ENCODE results near the gene CEP295NL.
"Not testable (repeated sequence)": the region's sequence is repeated elsewhere in the genome, so short reads cannot be mapped to it uniquely, and the experiment has no call there.

Gene CEP295NL

GRCh38 chr17:78933025-78933958, 30.3 kb upstream of the CEP295NL start:
- no peak for DNase-seq (ENCODE audit: low read depth in 2 of 2, low spot score in 1 of 2)

- no peak for DNase-seq (ENCODE audit: low read depth in 2 of 2, low spot score in 1 of 2)
These were observed 27.1 kb upstream of the CEP295NL start for GRCh38 chr17:78929908-78930775.

DNA sequence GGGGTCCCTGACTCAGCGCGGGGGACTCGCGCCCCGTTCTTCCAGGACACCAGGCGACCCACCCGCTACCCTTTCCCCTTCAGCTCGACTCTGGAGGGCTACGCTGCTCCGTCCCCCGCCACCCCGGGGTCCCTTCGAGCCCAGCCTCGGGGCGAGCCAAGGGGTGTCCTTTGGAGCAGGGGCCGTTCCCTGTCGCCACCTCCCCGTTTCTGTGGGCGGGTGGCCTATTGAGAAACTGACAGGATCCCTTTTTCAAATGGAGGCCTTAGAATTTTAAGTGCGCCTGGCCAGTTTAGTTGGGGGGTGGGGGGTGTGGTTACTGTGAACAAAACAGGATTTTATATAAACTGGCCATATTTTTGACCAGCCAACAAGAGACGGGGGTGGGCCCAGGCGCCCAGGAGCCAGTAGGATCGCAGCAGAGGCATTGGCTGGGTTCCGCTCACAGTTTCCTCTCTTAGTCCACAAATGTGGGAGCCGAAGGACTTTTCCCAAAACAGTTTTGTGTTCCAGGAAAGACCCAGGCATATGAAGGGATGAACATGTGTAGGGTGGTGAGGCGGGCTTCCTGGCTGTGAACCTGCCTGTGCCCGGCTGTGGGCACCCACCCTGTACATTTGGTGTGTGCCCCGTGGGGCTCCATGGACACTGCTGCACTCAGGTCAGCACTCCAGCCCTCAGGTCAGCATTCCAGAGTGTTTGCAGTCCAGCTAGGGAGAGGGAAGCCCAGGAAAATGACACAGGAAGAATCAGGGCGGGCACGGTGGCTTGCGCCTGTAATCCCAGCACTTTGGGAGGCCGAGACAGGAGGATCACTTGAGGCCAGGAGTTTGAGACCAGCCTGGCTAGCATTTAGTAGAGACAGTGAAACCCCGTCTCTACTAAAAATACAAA, 22.9 kb upstream of the CEP295NL start:
- DNase-seq (ENCODE audit: low read depth in 2 of 2, low spot score in 1 of 2) = no peak

GRCh38 chr17:78925234-78925633, 22.2 kb upstream of the CEP295NL start, which contains the start of gene TIMP2:
Gene TIMP2, minus strand, starts transcription at chr17:78925387. Its CDS starts 299 bp downstream, at chr17:78925088.
- DNase-seq (ENCODE audit: low read depth in 2 of 2, low spot score in 1 of 2) = peak; percentile 21 to 30

DNA sequence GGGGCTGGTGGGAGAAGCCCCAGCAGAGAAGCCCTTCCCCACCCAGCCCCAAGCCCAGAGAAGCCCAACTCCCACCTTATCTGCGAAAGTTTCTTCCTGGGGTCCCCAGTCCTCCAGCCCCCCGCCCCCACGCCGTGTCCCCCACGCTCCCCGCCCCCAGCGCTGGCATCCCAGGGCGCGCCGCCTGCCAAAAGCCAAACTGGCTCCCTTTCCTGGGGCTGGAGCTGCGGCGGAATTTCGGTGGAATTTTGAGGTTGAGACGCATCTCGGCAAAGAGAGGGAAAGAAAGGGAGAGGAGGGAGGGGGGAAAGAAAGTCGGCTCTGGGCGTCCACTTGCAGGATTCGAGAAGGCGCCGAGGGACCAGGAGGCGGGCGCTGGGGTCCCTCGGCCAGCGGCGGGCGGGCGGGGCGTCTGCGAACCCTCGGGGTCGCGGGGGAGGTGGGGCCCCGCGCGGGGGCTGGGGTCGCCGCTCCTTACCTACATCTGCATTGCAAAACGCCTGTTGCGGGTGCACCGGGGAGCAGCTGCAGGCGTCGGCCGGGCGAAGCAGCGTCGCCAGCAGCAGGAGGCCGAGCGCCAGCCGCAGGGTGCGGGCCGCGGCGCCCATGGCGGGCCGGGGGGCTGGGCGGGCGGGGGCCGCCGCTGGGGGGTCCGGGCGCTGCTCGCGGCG, 21.6 kb upstream of the CEP295NL start:
- DNase-seq (ENCODE audit: low read depth in 2 of 2, low spot score in 1 of 2) = no peak

GRCh38 chr17:78923660-78924453, 20.9 kb upstream of the CEP295NL start:
- DNase-seq (ENCODE audit: low read depth in 2 of 2, low spot score in 1 of 2) = peak in 1 of 2 donors; percentile 24

DNA sequence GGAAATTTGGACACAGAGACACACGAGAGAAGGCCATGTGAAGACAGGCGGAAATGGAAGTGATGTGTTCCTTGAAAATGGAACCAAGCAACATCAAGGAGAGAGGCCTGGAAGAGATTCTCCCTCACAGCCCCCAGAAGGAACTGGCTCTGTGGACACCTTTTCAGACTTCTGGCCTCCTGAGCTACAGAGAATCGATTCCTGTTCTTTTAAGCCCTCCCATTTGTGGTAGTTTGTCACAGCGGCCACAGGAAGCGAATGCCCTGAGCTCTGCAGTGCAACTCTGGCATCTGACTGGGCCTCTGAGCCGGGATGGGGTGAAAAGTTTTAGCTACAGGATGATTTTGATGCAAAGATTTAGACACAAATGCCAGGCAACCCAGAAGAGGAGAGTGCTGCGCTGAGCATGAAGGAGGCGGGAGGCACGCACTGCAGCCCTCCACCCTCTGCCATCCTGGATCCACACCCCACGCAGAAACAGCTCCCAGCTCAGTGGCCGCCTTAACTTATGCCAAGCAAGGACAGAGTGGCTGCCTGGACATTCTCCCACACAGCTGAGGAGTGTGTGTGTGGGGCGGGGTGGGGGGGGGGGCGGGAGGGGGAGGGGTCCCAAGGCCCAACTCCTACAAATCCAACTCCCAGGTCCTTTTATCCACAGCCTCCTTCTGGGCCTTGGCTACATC, 20.0 kb upstream of the CEP295NL start:
- no peak for DNase-seq (ENCODE audit: low read depth in 2 of 2, low spot score in 1 of 2)

DNA sequence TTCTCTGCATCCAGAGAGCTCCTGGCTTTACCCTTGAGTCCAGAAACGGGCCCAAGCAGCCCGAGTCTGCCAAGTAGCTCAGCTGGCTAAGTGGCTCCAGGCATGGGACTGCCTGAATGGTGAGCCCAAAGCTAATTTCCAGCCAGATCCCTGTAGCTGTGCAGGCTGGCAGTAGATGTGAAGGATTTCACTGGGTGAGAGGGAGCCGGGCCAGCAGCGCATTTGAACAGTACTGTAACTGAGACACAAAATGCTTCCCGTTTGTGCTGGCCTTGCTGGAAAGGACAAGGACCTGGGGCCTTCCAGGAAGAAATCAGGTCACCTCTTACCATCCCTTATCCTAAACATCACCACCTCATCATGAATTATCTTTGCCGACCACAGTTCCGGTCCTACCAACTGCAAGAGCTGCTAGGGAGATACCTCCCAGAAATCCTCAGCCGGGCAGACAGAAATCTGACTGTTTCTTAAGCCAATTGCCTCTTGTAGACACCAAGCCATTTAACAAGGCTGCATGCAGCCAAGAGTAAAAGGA, 18.5 kb upstream of the CEP295NL start:
- no peak for DNase-seq (ENCODE audit: low read depth in 2 of 2, low spot score in 1 of 2)

GRCh38 chr17:78920528-78920927, 17.5 kb upstream of the CEP295NL start:
- no peak for DNase-seq (ENCODE audit: low read depth in 2 of 2, low spot score in 1 of 2)

- no peak for DNase-seq (ENCODE audit: low read depth in 2 of 2, low spot score in 1 of 2)
These were observed 17.0 kb upstream of the CEP295NL start for GRCh38 chr17:78919861-78920450.

- no peak for DNase-seq (ENCODE audit: low read depth in 2 of 2, low spot score in 1 of 2)
These were observed 16.0 kb upstream of the CEP295NL start for GRCh38 chr17:78918979-78919378.

DNA sequence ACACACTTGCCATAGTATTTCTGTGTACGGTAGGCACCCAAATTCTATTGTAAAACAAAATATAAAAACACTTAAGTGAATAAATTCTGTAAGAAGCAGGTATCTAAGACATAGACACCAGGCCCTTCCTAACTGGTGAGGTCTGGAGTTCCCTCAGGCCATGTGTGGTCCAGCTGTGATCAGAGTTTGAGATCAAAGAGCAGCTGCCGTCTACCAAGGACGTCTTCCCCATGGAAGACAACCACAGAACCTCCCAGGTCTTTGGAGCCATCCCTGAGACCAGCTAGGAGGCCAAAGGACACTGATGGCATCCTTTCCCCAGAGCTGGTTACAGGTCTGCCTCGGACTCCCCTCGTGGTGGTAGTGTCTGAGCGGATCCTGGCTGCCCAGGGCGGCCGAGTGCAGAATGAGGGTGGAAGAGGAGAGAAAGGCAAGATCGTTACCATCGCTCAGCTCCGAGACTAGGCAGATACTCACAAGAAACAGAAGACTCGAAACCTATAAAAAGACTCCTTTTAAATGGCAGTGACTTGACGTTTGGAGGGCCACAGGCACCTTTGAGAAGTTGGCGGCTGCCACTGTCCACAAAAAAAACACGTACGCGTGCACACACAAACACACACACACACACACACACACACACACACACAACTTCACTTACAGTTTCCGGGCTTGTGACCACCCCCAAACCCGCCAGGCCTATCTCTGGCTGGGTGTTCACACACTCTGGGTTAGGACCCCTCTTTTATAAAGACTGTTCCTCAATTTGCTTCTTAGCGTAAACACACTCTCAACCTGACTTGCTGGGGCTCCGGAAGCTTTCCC, 14.7 kb upstream of the CEP295NL start:
- no peak for DNase-seq (ENCODE audit: low read depth in 2 of 2, low spot score in 1 of 2)

GRCh38 chr17:78915872-78916632, 13.1 kb upstream of the CEP295NL start:
- DNase-seq (ENCODE audit: low read depth in 2 of 2, low spot score in 1 of 2) = no peak

- DNase-seq (ENCODE audit: low read depth in 2 of 2, low spot score in 1 of 2) = no peak
These were observed 10.1 kb upstream of the CEP295NL start for GRCh38 chr17:78913115-78913514.

- no peak for DNase-seq (ENCODE audit: low read depth in 2 of 2, low spot score in 1 of 2)
These were observed 9.1 kb upstream of the CEP295NL start for GRCh38 chr17:78912082-78912481.

DNA sequence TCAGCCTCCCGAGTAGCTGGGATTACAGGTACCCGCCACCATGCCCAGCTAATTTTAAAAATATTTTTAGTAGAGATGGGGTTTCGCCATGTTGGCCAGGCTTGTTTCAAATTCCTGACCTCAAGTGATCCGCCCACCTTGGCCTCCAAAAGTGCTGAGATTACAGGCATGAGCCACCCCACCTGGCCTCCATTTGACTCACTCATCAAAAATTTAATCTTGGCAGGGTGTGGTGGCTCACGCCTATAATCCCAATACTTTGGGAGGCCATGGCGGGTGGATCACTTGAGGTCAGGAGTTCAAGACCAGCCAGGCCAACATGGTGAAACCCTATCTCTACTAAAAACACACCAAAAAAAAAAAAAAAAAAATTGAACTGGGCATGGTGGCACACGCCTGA, 8.5 kb upstream of the CEP295NL start:
- not testable (repeated sequence) for DNase-seq (ENCODE audit: low read depth in 2 of 2, low spot score in 1 of 2)
